Activated CD8-positive, alpha-beta memory T cell treated with anti-CD3 and anti-CD28 coated beads for 36 hours (primary cell): ENCODE results near the gene KLHL15. TPM values are rescaled to one million over a fixed set of nuclear protein-coding genes. Genes with fewer than 3 reads are reported as not detected.

Experiments used
- total RNA-seq, 2 experiments: library from RNA; stranded (reverse); gene quantifications; one replicate each; pipeline ENCODE4 v1.2.3, GENCODE V29; 2021

The KLHL15 gene
- total RNA-seq, 2 experiments from 2014 or later = 8.4 to 8.9 TPM

Other genes with a start within 250 kb of the KLHL15 start
- gene SAT1, start 244.0 kb downstream of the KLHL15 start, total RNA-seq = 10 to 100 TPM; 35.9 to 37.1 TPM
- 10 to 100 TPM; 40.0 to 40.4 TPM for gene APOO, start 119.2 kb downstream of the KLHL15 start, total RNA-seq
- gene CXorf58, start 119.2 kb downstream of the KLHL15 start, total RNA-seq = not detected
- gene EIF2S3, start 27.8 kb upstream of the KLHL15 start, total RNA-seq = 100 to 1,000 TPM; 321 to 323 TPM
- gene ZFX, start 122.5 kb upstream of the KLHL15 start, total RNA-seq = 10 to 100 TPM; 30.9 to 32.1 TPM